Ascending aorta (tissue), 2 donors: ENCODE measurements around the gene ZBTB26. TPM values are rescaled to one million over a fixed set of nuclear protein-coding genes. Genes with fewer than 3 reads are reported as not detected.
"Not testable (repeated sequence)": the region's sequence is repeated elsewhere in the genome, so short reads cannot be mapped to it uniquely, and the experiment has no call there.

Experiments
- DNase-seq, 2 donors: peaks; one replicate each; pipeline ENCODE4 v3.0.0-alpha.2; 2019; ENCODE audit warnings: low spot score in 2 of 2
- H3K27ac ChIP-seq, 2 donors: fragments of 200-600 bp; sonication (generic); one replicate each; pipeline ENCODE4 v1.5.1; 2016 to 2017; ENCODE audit warnings: mild to moderate bottlenecking in 1 of 2
- H3K27me3 ChIP-seq: fragments of 200-600 bp; sonication (generic); one replicate; pipeline ENCODE4 v1.5.1; 2017
- H3K36me3 ChIP-seq, 2 donors: fragments of 200-600 bp; sonication (generic); one replicate each; pipeline ENCODE4 v1.5.1; 2016
- H3K4me1 ChIP-seq, 2 donors: fragments of 200-600 bp; sonication (generic); one replicate each; pipeline ENCODE4 v1.5.1; 2016 to 2017; ENCODE audit warnings: mild to moderate bottlenecking in 1 of 2
- H3K4me3 ChIP-seq, 2 donors: fragments of 200-600 bp; sonication (generic); one replicate each; pipeline ENCODE4 v1.5.1; 2016 to 2017; ENCODE audit warnings: mild to moderate bottlenecking in 1 of 2
- H3K9me3 ChIP-seq, 2 donors: fragments of 200-600 bp; sonication (generic); one replicate each; pipeline ENCODE4 v1.5.1; 2016
- CTCF ChIP-seq, 3 experiments: fragments of 200-600 bp in 2 of 3; fragments of 450-650 bp in 1 of 3; sonication (generic) in 2 of 3; IDR thresholded peaks; one replicate each; pipeline ENCODE4 v1.5.1; 2016 to 2019; ENCODE audit warnings: antibody characterized with exemption in 3 of 3, mild to moderate bottlenecking in 1 of 3, moderate library complexity in 1 of 3
- intact Hi-C: fragments of 100-400 bp; cut with DNase I; formaldehyde crosslinking; loops from one replicate; pipeline ENCODE4 v1.15.1; 2023
- total RNA-seq: library from RNA; depleted of rRNA; stranded (reverse); fragments of >200 nt; gene quantifications from one replicate; pipeline ENCODE4 v1.1.0, GENCODE V29; 2016

ZBTB26 gene
- total RNA-seq, 1 donor from 2014 or later = 0.96 TPM

DNA sequence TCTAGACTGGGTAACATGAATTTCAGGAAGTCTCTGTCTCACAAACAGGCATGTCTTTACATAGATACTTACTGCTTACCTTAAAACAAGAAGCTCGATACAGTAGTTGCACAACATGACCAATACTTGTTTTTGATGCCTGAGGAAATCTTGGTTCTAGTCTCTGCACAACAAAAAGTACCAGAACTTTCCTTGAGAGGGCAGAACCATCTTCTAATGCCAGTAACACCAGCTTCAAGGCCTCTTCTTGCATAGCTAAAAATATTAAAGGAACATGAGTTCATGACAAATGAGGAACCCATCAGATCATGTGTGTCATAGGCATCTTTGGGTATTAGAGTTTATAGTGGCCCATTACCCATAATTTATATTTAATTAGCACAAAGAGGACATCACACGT is 48.2 kb downstream of the ZBTB26 start:
- Histone ChIP-seq H3K27me3 (no peaks in the 10 kb centered on the region), H3K9me3 (no peaks in the 10 kb centered on the region), H3K36me3 (peaks cover 77 to 81% of the 10 kb centered on the region in 2 donors), H3K4me1 (no peaks in the 10 kb centered on the region), H3K4me3 (no peak overlapping the region), H3K27ac (no peak overlapping the region)
- DNase-seq = no peak
- TF ChIP-seq CTCF (IDR thresholded peaks at IDR 0.05) = no peak
- intact Hi-C loops = no loop called here

GRCh38 chr9:122879443-122879842 is 51.9 kb downstream of the ZBTB26 start:
- Histone ChIP-seq H3K4me3 (no peak overlapping the region), H3K9me3 (no peaks in the 10 kb centered on the region), H3K36me3 (peaks cover 86 to 96% of the 10 kb centered on the region in 2 donors), H3K27me3 (no peaks in the 10 kb centered on the region), H3K27ac (no peak overlapping the region), H3K4me1 (no peaks in the 10 kb centered on the region)
- no peak for DNase-seq
- no peak for TF ChIP-seq CTCF (IDR thresholded peaks at IDR 0.05)
- intact Hi-C loops = no loop called here

DNA sequence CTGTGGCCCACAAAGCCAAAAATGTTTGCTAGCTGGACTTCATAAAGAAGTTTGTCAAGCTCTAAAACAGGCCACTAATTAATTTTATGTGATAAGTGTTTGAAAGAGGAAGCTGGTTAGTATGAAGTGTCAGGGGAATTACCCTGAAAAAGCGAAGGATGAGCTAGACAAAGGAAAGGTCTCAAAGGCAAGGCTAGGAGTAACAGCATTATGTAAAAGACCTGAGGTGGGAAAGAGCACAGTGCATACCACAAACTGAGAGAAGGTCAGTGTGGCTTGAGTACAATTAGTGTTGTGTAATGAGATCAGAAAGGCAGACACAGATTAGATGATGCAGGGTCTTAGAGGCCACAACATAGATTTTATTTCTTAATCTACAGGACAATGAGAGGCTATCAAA is 55.8 kb downstream of the ZBTB26 start:
- H3K4me3 ChIP-seq = no peak overlapping the region
- peaks cover 76 to 96% of the 10 kb centered on the region in 2 donors for H3K36me3 ChIP-seq
- no peak overlapping the region for H3K27ac ChIP-seq
- H3K9me3 ChIP-seq = no peaks in the 10 kb centered on the region
- no peaks in the 10 kb centered on the region for H3K27me3 ChIP-seq
- no peaks in the 10 kb centered on the region for H3K4me1 ChIP-seq
- no peak for DNase-seq
- TF ChIP-seq CTCF (IDR thresholded peaks at IDR 0.05) = no peak
- intact Hi-C loops = no loop called here

DNA sequence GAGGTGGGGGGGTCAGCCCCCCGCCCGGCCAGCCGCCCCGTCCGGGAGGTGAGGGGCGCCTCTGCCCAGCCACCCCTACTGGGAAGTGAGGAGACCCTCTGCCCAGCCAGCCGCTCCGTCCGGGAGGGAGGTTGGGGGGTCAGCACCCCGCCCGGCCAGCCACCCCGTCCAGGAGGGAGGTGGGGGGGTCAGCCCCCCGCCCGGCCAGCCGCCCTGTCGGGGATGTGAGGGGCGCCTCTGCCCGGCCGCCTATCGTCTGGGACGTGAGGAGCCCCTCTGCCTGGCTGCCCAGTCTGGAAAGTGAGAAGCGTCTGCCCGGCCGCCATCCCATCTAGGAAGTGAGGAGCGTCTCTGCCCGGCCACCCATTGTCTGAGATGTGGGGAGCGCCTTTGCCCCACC is 64.0 kb downstream of the ZBTB26 start:
- intact Hi-C loops, DNase-seq, H3K4me3 ChIP-seq, H3K4me1 ChIP-seq, H3K9me3 ChIP-seq, H3K27ac ChIP-seq, H3K27me3 ChIP-seq: not testable (repeated sequence)
- H3K36me3 ChIP-seq = peaks cover 15 to 33% of the 10 kb centered on the region in 2 donors

DNA sequence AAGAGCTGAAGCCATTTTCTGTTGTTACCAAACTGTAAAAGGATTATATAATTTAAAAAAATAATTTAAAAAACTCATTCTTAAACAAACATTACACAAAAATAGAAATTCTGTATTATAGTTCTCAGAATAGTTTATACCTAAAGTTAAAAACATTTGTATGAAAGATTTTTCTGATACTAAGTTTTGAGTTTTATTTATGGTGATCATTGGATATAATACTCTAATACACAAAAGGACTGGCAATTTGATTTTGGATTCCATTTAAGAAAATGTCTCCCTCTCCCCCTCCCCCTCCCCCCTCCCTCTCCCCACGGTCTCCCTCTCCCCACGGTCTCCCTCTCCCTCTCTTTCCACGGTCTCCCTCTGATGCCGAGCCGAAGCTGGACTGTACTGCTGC is 65.2 kb downstream of the ZBTB26 start:
- DNase-seq = no peak
- H3K27me3 ChIP-seq = no peaks in the 10 kb centered on the region
- no peaks in the 10 kb centered on the region for H3K4me1 ChIP-seq
- intact Hi-C loops = no loop called here
- no peak overlapping the region for H3K27ac ChIP-seq
- no peak overlapping the region for H3K4me3 ChIP-seq
- peaks cover 11 to 22% of the 10 kb centered on the region in 2 donors for H3K36me3 ChIP-seq
- TF ChIP-seq CTCF (IDR thresholded peaks at IDR 0.05) = no peak
- H3K9me3 ChIP-seq = no peaks in the 10 kb centered on the region

Other genes with a start within 250 kb of the ZBTB26 start
- not detected for gene OR1L4, start 207.5 kb downstream of the ZBTB26 start, total RNA-seq
- not detected for gene OR1L6, start 189.2 kb downstream of the ZBTB26 start, total RNA-seq
- gene OR5C1, start 142.6 kb downstream of the ZBTB26 start, total RNA-seq = not detected
- not detected for gene OR1K1, start 131.4 kb downstream of the ZBTB26 start, total RNA-seq
- gene PDCL, start 102.9 kb downstream of the ZBTB26 start, total RNA-seq = 7.8 TPM
- gene RC3H2, start 26.2 kb downstream of the ZBTB26 start, total RNA-seq = 25.1 TPM
- 2.0 TPM for gene ZBTB6, start 18.2 kb downstream of the ZBTB26 start, total RNA-seq
- gene RABGAP1, start 9.5 kb upstream of the ZBTB26 start, total RNA-seq = 36.5 TPM
- gene GPR21, start 102.2 kb upstream of the ZBTB26 start, total RNA-seq = 5.7 TPM